Astrocyte (in vitro differentiated cells and primary cell): ENCODE results near the gene DLX1. TPM values are rescaled to one million over a fixed set of nuclear protein-coding genes. Genes with fewer than 3 reads are reported as not detected.
"Not testable (repeated sequence)": the region's sequence is repeated elsewhere in the genome, so short reads cannot be mapped to it uniquely, and the experiment has no call there.

Source experiments
- DNase-seq: peaks from one replicate; pipeline ENCODE4 v3.0.0-alpha.2; 2010; ENCODE audit warnings: low read depth
- FAIRE-seq: peaks from 2 replicates; lab custom pipeline; 2011; peaks lifted over from hg19 to GRCh38; lab: Jason Lieb, UNC
- H2AFZ ChIP-seq: 2 replicates; pipeline ENCODE4 v1.6.0; 2012; ENCODE audit warnings: low read depth, low read length, inconsistent platforms
- H3K27ac ChIP-seq: 2 replicates; pipeline ENCODE4 v1.5.1; 2011; ENCODE audit warnings: low read depth, low read length, inconsistent platforms
- H3K27me3 ChIP-seq: 2 replicates; pipeline ENCODE4 v1.6.0; 2011; ENCODE audit warnings: low read length, inconsistent platforms; ENCODE audit not compliant: insufficient read depth
- H3K36me3 ChIP-seq: 2 replicates; pipeline ENCODE4 v1.5.1; 2011; ENCODE audit warnings: low read length, inconsistent platforms; ENCODE audit not compliant: insufficient read depth
- H3K4me1 ChIP-seq: 2 replicates; pipeline ENCODE4 v1.5.1; 2011; ENCODE audit warnings: low read length, inconsistent platforms; ENCODE audit not compliant: insufficient read depth
- H3K4me2 ChIP-seq: 2 replicates; pipeline ENCODE4 v1.6.0; 2012; ENCODE audit warnings: low read length, inconsistent platforms
- H3K4me3 ChIP-seq: 2 replicates; pipeline ENCODE4 v1.5.1; 2011; ENCODE audit warnings: low read depth, mild to moderate bottlenecking, low read length, inconsistent platforms; ENCODE audit not compliant: insufficient read depth
- H3K79me2 ChIP-seq: 2 replicates; pipeline ENCODE4 v1.6.0; 2012; ENCODE audit warnings: mild to moderate bottlenecking, low read length, inconsistent platforms; ENCODE audit not compliant: insufficient read depth
- H3K9ac ChIP-seq: 2 replicates; pipeline ENCODE4 v1.6.0; 2012; ENCODE audit warnings: mild to moderate bottlenecking, low read length, inconsistent platforms
- H3K9me3 ChIP-seq: 2 replicates; pipeline ENCODE4 v1.5.1; 2012; ENCODE audit warnings: low read depth, mild to moderate bottlenecking, low read length, inconsistent platforms; ENCODE audit not compliant: insufficient read depth
- H4K20me1 ChIP-seq: 2 replicates; pipeline ENCODE4 v1.6.0; 2012; ENCODE audit warnings: low read length, inconsistent platforms; ENCODE audit not compliant: insufficient read depth
- H3K27ac Mint-ChIP-seq: one replicate; pipeline ENCODE4 v1.8.0; 2021; ENCODE audit warnings: mild to moderate bottlenecking, mixed read lengths; ENCODE audit not compliant: unreplicated experiment
- H3K27me3 Mint-ChIP-seq: one replicate; pipeline ENCODE4 v1.8.0; 2021; ENCODE audit warnings: low read depth, mixed read lengths; ENCODE audit not compliant: unreplicated experiment
- H3K36me3 Mint-ChIP-seq: one replicate; pipeline ENCODE4 v1.8.0; 2021; ENCODE audit warnings: low read depth, mixed read lengths; ENCODE audit not compliant: unreplicated experiment
- H3K4me1 Mint-ChIP-seq: one replicate; pipeline ENCODE4 v1.8.0; 2021; ENCODE audit warnings: low read depth, mixed read lengths; ENCODE audit not compliant: unreplicated experiment
- H3K4me3 Mint-ChIP-seq: one replicate; pipeline ENCODE4 v1.8.0; 2021; ENCODE audit warnings: mild to moderate bottlenecking, moderate library complexity, mixed read lengths; ENCODE audit not compliant: unreplicated experiment
- H3K9me3 Mint-ChIP-seq: one replicate; pipeline ENCODE4 v1.8.0; 2021; ENCODE audit warnings: mild to moderate bottlenecking, mixed read lengths; ENCODE audit not compliant: unreplicated experiment
- CTCF ChIP-seq: IDR thresholded peaks from 2 replicates; pipeline ENCODE4 v1.5.1; 2011; ENCODE audit warnings: low read depth, mild to moderate bottlenecking, inconsistent platforms, low read length, moderate library complexity; ENCODE audit not compliant: insufficient read depth
- EZH2 ChIP-seq: IDR thresholded peaks from 2 replicates; pipeline ENCODE4 v1.6.1; 2012; ENCODE audit warnings: mild to moderate bottlenecking, low read length, inconsistent platforms; ENCODE audit not compliant: insufficient read depth
- total RNA-seq: library from RNA; stranded (reverse); gene quantifications from 2 replicates; pipeline ENCODE4 v1.2.1, GENCODE V29; 2021

DLX1 gene
- total RNA-seq, 1 donor from 2014 or later: 0.27 TPM

GRCh38 chr2:172066394-172066886 is 18.9 kb upstream of the DLX1 start:
- Histone ChIP-seq H3K9me3 (no peaks in the 10 kb centered on the region), H4K20me1 (no peaks in the 10 kb centered on the region), H3K4me2 (no peak overlapping the region), H3K79me2 (no peaks in the 10 kb centered on the region), H3K4me1 (no peaks in the 10 kb centered on the region), H3K27ac (no peak overlapping the region), H3K36me3 (no peaks in the 10 kb centered on the region), H3K27me3 (no peaks in the 10 kb centered on the region), H3K4me3 (no peak overlapping the region), H2AFZ (no peak overlapping the region), H3K9ac (no peak overlapping the region)
- Mint-ChIP-seq H3K4me3 (no peak overlapping the region), H3K4me1 (no peaks in the 10 kb centered on the region), H3K27me3 (peaks cover 1% of the 10 kb centered on the region), H3K27ac (no peak overlapping the region), H3K36me3 (peaks cover 2% of the 10 kb centered on the region), H3K9me3 (no peaks in the 10 kb centered on the region)
- TF ChIP-seq EZH2 (no peak), CTCF (no peak)
- no peak for DNase-seq
- FAIRE-seq: no peak

- H3K79me2 ChIP-seq, H3K27me3 ChIP-seq, H3K9me3 ChIP-seq, H3K9me3 Mint-ChIP-seq, FAIRE-seq, DNase-seq, H4K20me1 ChIP-seq, H3K4me1 ChIP-seq, H3K4me2 ChIP-seq, H3K4me3 Mint-ChIP-seq, H3K36me3 ChIP-seq, H3K36me3 Mint-ChIP-seq, H3K27ac Mint-ChIP-seq, H3K4me3 ChIP-seq, H3K27me3 Mint-ChIP-seq, H2AFZ ChIP-seq, H3K4me1 Mint-ChIP-seq, H3K27ac ChIP-seq, H3K9ac ChIP-seq: not testable (repeated sequence)
These were observed 17.4 kb upstream of the DLX1 start for GRCh38 chr2:172067905-172068304.

GRCh38 chr2:172070936-172071335 is 14.4 kb upstream of the DLX1 start:
- H3K27ac Mint-ChIP-seq: no peak overlapping the region
- no peak overlapping the region for H2AFZ ChIP-seq
- peaks cover 10% of the 10 kb centered on the region for H3K27me3 Mint-ChIP-seq
- H3K4me2 ChIP-seq: no peak overlapping the region
- H3K36me3 ChIP-seq: no peaks in the 10 kb centered on the region
- no peaks in the 10 kb centered on the region for H3K4me1 ChIP-seq
- FAIRE-seq (no peak), DNase-seq (no peak)
- H4K20me1 ChIP-seq: no peaks in the 10 kb centered on the region
- no peaks in the 10 kb centered on the region for H3K27me3 ChIP-seq
- H3K9me3 ChIP-seq: no peaks in the 10 kb centered on the region
- H3K4me3 Mint-ChIP-seq: no peak overlapping the region
- H3K36me3 Mint-ChIP-seq: no peaks in the 10 kb centered on the region
- H3K4me3 ChIP-seq: no peak overlapping the region
- no peak overlapping the region for H3K27ac ChIP-seq
- no peaks in the 10 kb centered on the region for H3K9me3 Mint-ChIP-seq
- no peak for TF ChIP-seq EZH2
- TF ChIP-seq CTCF: no peak
- H3K4me1 Mint-ChIP-seq: no peaks in the 10 kb centered on the region
- no peaks in the 10 kb centered on the region for H3K79me2 ChIP-seq
- H3K9ac ChIP-seq: no peak overlapping the region
